Loucy (cell line): ENCODE results near the gene KIAA1614.

Source experiments
- EZH2phosphoT487 ChIP-seq: fragments of 200-600 bp; IDR thresholded peaks from 2 replicates; pipeline ENCODE4 v1.6.1; 2018; ENCODE audit warnings: antibody characterized with exemption, mild to moderate bottlenecking, moderate library complexity, borderline replicate concordance
- TF ChIP-seq, protein P1 (sequence below): fragments of 200-600 bp; sonication (generic); conservative IDR thresholded peaks from 2 replicates; pipeline ENCODE4 v1.5.1; 2014; ENCODE audit warnings: mild to moderate bottlenecking, antibody characterized with exemption, low read length

- TF ChIP-seq, protein P1, sequence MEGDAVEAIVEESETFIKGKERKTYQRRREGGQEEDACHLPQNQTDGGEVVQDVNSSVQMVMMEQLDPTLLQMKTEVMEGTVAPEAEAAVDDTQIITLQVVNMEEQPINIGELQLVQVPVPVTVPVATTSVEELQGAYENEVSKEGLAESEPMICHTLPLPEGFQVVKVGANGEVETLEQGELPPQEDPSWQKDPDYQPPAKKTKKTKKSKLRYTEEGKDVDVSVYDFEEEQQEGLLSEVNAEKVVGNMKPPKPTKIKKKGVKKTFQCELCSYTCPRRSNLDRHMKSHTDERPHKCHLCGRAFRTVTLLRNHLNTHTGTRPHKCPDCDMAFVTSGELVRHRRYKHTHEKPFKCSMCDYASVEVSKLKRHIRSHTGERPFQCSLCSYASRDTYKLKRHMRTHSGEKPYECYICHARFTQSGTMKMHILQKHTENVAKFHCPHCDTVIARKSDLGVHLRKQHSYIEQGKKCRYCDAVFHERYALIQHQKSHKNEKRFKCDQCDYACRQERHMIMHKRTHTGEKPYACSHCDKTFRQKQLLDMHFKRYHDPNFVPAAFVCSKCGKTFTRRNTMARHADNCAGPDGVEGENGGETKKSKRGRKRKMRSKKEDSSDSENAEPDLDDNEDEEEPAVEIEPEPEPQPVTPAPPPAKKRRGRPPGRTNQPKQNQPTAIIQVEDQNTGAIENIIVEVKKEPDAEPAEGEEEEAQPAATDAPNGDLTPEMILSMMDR = no peak
- TF ChIP-seq EZH2phosphoT487 = no peak
These were observed 10.2 kb upstream of the KIAA1614 start for GRCh38 chr1:180902541-180902940.
